Right lobe of liver (tissue), 4 donors: ENCODE results near the gene METTL25.

ENCODE experiments used
- POLR2A ChIP-seq: fragments of 450-650 bp; IDR thresholded peaks from one replicate; pipeline ENCODE4 v1.6.1; 2017; ENCODE audit warnings: antibody characterized with exemption, mild to moderate bottlenecking
- TF ChIP-seq, protein P1 (sequence below), 4 donors: fragments of 200-600 bp in 3 of 4; fragments of 450-650 bp in 1 of 4; IDR thresholded peaks; one replicate each; pipeline versions ENCODE4 v1.5.1 to v1.8.0; 2016 to 2022; ENCODE audit warnings: antibody characterized with exemption in 4 of 4, mild to moderate bottlenecking in 2 of 4
- donor health status: DM: no; HTN: no; CAD: no.
- donor health status: DM: no; HTN: no; CAD: no.
- donor health status: DM: no; HTN: yes; CAD: no.

DNA sequence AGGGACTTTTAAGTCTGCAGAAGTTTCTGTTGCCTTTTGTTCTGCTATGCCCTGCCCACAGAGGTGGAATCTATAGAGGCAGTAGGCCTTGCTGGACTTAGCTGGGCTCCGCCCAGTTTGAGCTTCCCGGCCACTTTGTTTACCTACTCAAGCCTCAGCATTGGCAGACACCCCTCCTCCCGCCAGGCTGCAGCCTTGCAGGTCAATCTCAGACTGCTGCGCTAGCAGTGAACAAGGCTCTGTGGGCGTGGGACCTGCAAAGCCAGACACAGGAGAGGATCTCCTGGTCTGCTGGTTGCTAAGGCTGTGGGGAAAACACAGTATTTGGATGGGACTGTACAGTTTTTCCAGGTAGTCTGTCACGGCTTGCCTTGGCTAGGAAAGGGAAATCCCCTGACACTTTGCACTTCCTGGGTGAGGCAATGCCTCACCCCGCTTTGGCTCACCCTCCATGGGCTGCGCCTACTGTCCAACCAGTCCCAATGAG lies 43.9 kb upstream of the METTL25 start:
- no peak for TF ChIP-seq POLR2A
- TF ChIP-seq, protein P1, sequence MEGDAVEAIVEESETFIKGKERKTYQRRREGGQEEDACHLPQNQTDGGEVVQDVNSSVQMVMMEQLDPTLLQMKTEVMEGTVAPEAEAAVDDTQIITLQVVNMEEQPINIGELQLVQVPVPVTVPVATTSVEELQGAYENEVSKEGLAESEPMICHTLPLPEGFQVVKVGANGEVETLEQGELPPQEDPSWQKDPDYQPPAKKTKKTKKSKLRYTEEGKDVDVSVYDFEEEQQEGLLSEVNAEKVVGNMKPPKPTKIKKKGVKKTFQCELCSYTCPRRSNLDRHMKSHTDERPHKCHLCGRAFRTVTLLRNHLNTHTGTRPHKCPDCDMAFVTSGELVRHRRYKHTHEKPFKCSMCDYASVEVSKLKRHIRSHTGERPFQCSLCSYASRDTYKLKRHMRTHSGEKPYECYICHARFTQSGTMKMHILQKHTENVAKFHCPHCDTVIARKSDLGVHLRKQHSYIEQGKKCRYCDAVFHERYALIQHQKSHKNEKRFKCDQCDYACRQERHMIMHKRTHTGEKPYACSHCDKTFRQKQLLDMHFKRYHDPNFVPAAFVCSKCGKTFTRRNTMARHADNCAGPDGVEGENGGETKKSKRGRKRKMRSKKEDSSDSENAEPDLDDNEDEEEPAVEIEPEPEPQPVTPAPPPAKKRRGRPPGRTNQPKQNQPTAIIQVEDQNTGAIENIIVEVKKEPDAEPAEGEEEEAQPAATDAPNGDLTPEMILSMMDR (IDR thresholded peaks at IDR 0.05): no peak
